ENCODE measurements around the gene ZNF655.
A peak's percentile ranks its signal among the peaks of the same experiment; 100 is the strongest.
"Not testable (repeated sequence)": the region's sequence is repeated elsewhere in the genome, so short reads cannot be mapped to it uniquely, and the experiment has no call there.

The ZNF655 gene

GRCh38 chr7:99560834-99561736 is 2.6 kb downstream of the ZNF655 start:
- DNase-seq, result no peak

- no peak for DNase-seq
Observed at GRCh38 chr7:99561737-99562051, 3.3 kb downstream of the ZNF655 start.

GRCh38 chr7:99562114-99562784 is 3.8 kb downstream of the ZNF655 start:
- no peak for DNase-seq

GRCh38 chr7:99562832-99563231 is 4.4 kb downstream of the ZNF655 start:
- peak; percentile 61 for DNase-seq

- DNase-seq, result no peak
Observed at GRCh38 chr7:99563650-99564049, 5.2 kb downstream of the ZNF655 start.

- DNase-seq, result not testable (repeated sequence)
Observed at GRCh38 chr7:99568770-99569169, 10.3 kb downstream of the ZNF655 start.

- DNase-seq, result no peak
Observed at GRCh38 chr7:99571768-99572167, 13.3 kb downstream of the ZNF655 start.

- DNase-seq, result no peak
Observed at GRCh38 chr7:99573257-99573656, 14.8 kb downstream of the ZNF655 start.

- DNase-seq, result no peak
Observed at GRCh38 chr7:99576251-99576650, 17.8 kb downstream of the ZNF655 start.

GRCh38 chr7:99579281-99579955 is 21.0 kb downstream of the ZNF655 start:
- DNase-seq, result no peak

- peak; percentile 67 for DNase-seq
Observed at GRCh38 chr7:99579956-99580777, 21.7 kb downstream of the ZNF655 start.

GRCh38 chr7:99580778-99581332 is 22.4 kb downstream of the ZNF655 start:
- not testable (repeated sequence) for DNase-seq

- no peak for DNase-seq
Observed at GRCh38 chr7:99588868-99589267, 30.4 kb downstream of the ZNF655 start.

GRCh38 chr7:99594948-99595745 is 36.7 kb downstream of the ZNF655 start:
- no peak for DNase-seq

GRCh38 chr7:99596408-99596955 is 38.0 kb downstream of the ZNF655 start:
- DNase-seq, result no peak

- peak; percentile 48 for DNase-seq
Observed at GRCh38 chr7:99597762-99598501, 39.5 kb downstream of the ZNF655 start, which contains the start of gene TMEM225B. TMEM225B (plus strand) TSS chr7:99598267; CDS start chr7:99604389, 6,122 bp downstream.

GRCh38 chr7:99599836-99600235 is 41.4 kb downstream of the ZNF655 start:
- no peak for DNase-seq

- no peak for DNase-seq
Observed at GRCh38 chr7:99601656-99602310, 43.3 kb downstream of the ZNF655 start.

GRCh38 chr7:99605527-99605926 is 47.1 kb downstream of the ZNF655 start:
- no peak for DNase-seq

- no peak for DNase-seq
Observed at GRCh38 chr7:99606531-99606930, 48.1 kb downstream of the ZNF655 start.

Measured in stimulated activated CD4-positive, alpha-beta T cell treated with anti-CD3 and anti-CD28 coated beads, Interleukin-15, amount 100 ng/mL, for 24 hours (primary cell).